HCT116 (cell line): ENCODE measurements around the gene VCAN. TPM values are rescaled to one million over a fixed set of nuclear protein-coding genes. Genes with fewer than 3 reads are reported as not detected.
A peak's percentile ranks its signal among the peaks of the same experiment; 100 is the strongest.

Experiments used
- ATAC-seq: fragments of 200-7000 bp; cut with Tn5 transposase; 2 replicates; pipeline ENCODE4 v1.9.1; 2020; ENCODE audit warnings: mild to moderate bottlenecking, moderate library complexity
- BruUV-seq: library from RNA; stranded (reverse); fragments of 400-500 nt; replicated peaks from 2 replicates; lab custom pipeline; 2021; lab: Mats Ljungman, UMichigan
- CTCF ChIA-PET: fragments of 300-600 bp; sonication (Branson Sonifier 250); formaldehyde crosslinking; loops from one replicate; lab custom pipeline; 2021; ENCODE audit warnings: antibody characterized with exemption; lab: Charles Lee
- POLR2A ChIA-PET: fragments of 300-600, 350-600 bp; sonication (Branson Sonifier 250); formaldehyde crosslinking; loops from one replicate; lab custom pipeline; 2021; ENCODE audit warnings: antibody characterized with exemption; lab: Charles Lee
- RAD21 ChIA-PET, 2 experiments: fragments of 300-600 bp; sonication (Branson Sonifier 250); formaldehyde crosslinking; loops; one replicate each; lab custom pipeline; 2023; ENCODE audit warnings: low total read pairs in 2 of 2; ENCODE audit not compliant: uncharacterized antibody in 2 of 2, unreplicated experiment in 2 of 2, low non-redundant PET in 1 of 2; lab: Charles Lee
- DNase-seq: peaks from one replicate; pipeline ENCODE4 v3.0.0-alpha.2; 2010; ENCODE audit warnings: low read depth, low spot score
- H2AFZ ChIP-seq: fragments of 200-600 bp; shearing (Covaris generic), sonication (generic); 2 replicates; pipeline ENCODE4 v1.6.1; 2017; ENCODE audit warnings: low read depth, mixed run types, mixed read lengths, antibody characterized with exemption, low read length; ENCODE audit not compliant: poor library complexity, severe bottlenecking
- H3K27ac ChIP-seq: 2 replicates; pipeline ENCODE4 v1.5.1; 2012; ENCODE audit warnings: low read depth, low read length
- H3K27me3 ChIP-seq: fragments of 200-600 bp; sonication (generic); 2 replicates; pipeline ENCODE4 v1.6.1; 2016; ENCODE audit warnings: mixed run types, low read length, mixed read lengths; ENCODE audit not compliant: insufficient read depth
- H3K36me3 ChIP-seq, 2 experiments: fragments of 200-500 bp in 1 of 2; fragments of 200-600 bp in 1 of 2; sonication (Bioruptor generic) in 1 of 2; sonication (generic) in 1 of 2; 2 replicates each; pipeline versions ENCODE4 v1.5.1 to v1.6.1; 2014 to 2016; ENCODE audit warnings: low read length in 2 of 2, inconsistent platforms in 1 of 2, mixed read lengths in 1 of 2, mixed run types in 1 of 2; ENCODE audit not compliant: insufficient read depth in 2 of 2, control insufficient read depth in 1 of 2
- H3K4me1 ChIP-seq, 2 experiments: fragments of 200-600 bp in 1 of 2; sonication (generic) in 1 of 2; 2 replicates each; pipeline versions ENCODE4 v1.5.1 to v1.6.1; 2012 to 2017; ENCODE audit warnings: low read length in 2 of 2, inconsistent platforms in 1 of 2, mild to moderate bottlenecking in 1 of 2, mixed read lengths in 1 of 2, mixed run types in 1 of 2, moderate library complexity in 1 of 2; ENCODE audit not compliant: insufficient read depth in 2 of 2, control insufficient read depth in 1 of 2
- H3K4me2 ChIP-seq: fragments of 200-600 bp; sonication (generic); 2 replicates; pipeline ENCODE4 v1.6.1; 2017; ENCODE audit warnings: mixed run types, low read length, mixed read lengths
- H3K4me3 ChIP-seq, 2 experiments: fragments of 200-600 bp in 1 of 2; sonication (generic) in 1 of 2; replicated peaks in 1 of 2; 2 replicates each; pipeline ENCODE4 v1.5.1; 2011 to 2016; ENCODE audit warnings: low read length in 2 of 2, control low read depth in 1 of 2, low read depth in 1 of 2, mild to moderate bottlenecking in 1 of 2, mixed read lengths in 1 of 2, mixed run types in 1 of 2
- H3K79me2 ChIP-seq: fragments of 200-600 bp; sonication (generic); 2 replicates; pipeline ENCODE4 v1.6.1; 2017; ENCODE audit warnings: mild to moderate bottlenecking, mixed run types, low read length, moderate library complexity, mixed read lengths; ENCODE audit not compliant: insufficient read depth
- H3K9ac ChIP-seq: fragments of 200-600 bp; sonication (generic); 2 replicates; pipeline ENCODE4 v1.6.1; 2016; ENCODE audit warnings: low read length, mixed read lengths
- H3K9me2 ChIP-seq: fragments of 200-600 bp; sonication (generic), shearing (Covaris generic); 2 replicates; pipeline ENCODE4 v1.6.1; 2017; ENCODE audit warnings: mixed run types, mild to moderate bottlenecking, moderate library complexity; ENCODE audit not compliant: insufficient read depth
- H3K9me3 ChIP-seq, 2 experiments: fragments of 200-500 bp in 1 of 2; fragments of 200-600 bp in 1 of 2; sonication (Bioruptor generic) in 1 of 2; sonication (generic) in 1 of 2; 2 replicates each; pipeline ENCODE4 v1.6.1; 2014 to 2017; ENCODE audit warnings: low read length in 2 of 2, mixed read lengths in 2 of 2, inconsistent platforms in 1 of 2, low read depth in 1 of 2, mild to moderate bottlenecking in 1 of 2, mixed run types in 1 of 2, moderate library complexity in 1 of 2; ENCODE audit not compliant: control insufficient read depth in 1 of 2, insufficient read depth in 1 of 2
- H4K20me1 ChIP-seq: fragments of 200-600 bp; sonication (generic), shearing (Covaris generic); 2 replicates; pipeline ENCODE4 v1.6.1; 2017; ENCODE audit warnings: mixed run types, mild to moderate bottlenecking, moderate library complexity; ENCODE audit not compliant: insufficient read depth
- CBX3 ChIP-seq: IDR thresholded peaks from 2 replicates; pipeline ENCODE4 v1.6.1; 2012; ENCODE audit warnings: low read depth
- CEBPB ChIP-seq: IDR thresholded peaks from 2 replicates; pipeline ENCODE4 v1.6.1; 2012; ENCODE audit warnings: low read depth
- EGR1 ChIP-seq: IDR thresholded peaks from 2 replicates; pipeline ENCODE4 v1.6.1; 2012; ENCODE audit warnings: low read depth
- ELF1 ChIP-seq: IDR thresholded peaks from 2 replicates; pipeline ENCODE4 v1.6.1; 2012; ENCODE audit warnings: low read depth, borderline replicate concordance
- EZH2 ChIP-seq: fragments of 200-600 bp; sonication (generic); IDR thresholded peaks from 2 replicates; pipeline ENCODE4 v1.6.1; 2017; ENCODE audit warnings: antibody characterized with exemption, mixed run types
- EZH2phosphoT487 ChIP-seq: fragments of 200-600 bp; IDR thresholded peaks from 2 replicates; pipeline ENCODE4 v1.6.1; 2018; ENCODE audit warnings: antibody characterized with exemption, borderline replicate concordance
- FOSL1 ChIP-seq: IDR thresholded peaks from 2 replicates; pipeline ENCODE4 v1.6.1; 2012; ENCODE audit warnings: low read depth
- JUND ChIP-seq: IDR thresholded peaks from 2 replicates; pipeline ENCODE4 v1.6.1; 2012
- POLR2A ChIP-seq: IDR thresholded peaks from 2 replicates; pipeline ENCODE4 v1.7.0; 2011; ENCODE audit warnings: borderline replicate concordance; ENCODE audit not compliant: insufficient read depth, insufficient read length; ENCODE audit errors: extremely low read depth
- POLR2AphosphoS5 ChIP-seq: IDR thresholded peaks from 2 replicates; pipeline ENCODE4 v1.6.1; 2011; ENCODE audit warnings: mild to moderate bottlenecking, low read depth, low read length, moderate library complexity
- RAD21 ChIP-seq: IDR thresholded peaks from 2 replicates; pipeline ENCODE4 v1.6.1; 2012; ENCODE audit warnings: low read depth, mild to moderate bottlenecking
- SIN3A ChIP-seq: IDR thresholded peaks from 2 replicates; pipeline ENCODE4 v1.6.1; 2012; ENCODE audit warnings: low read depth
- YY1 ChIP-seq: IDR thresholded peaks from 2 replicates; pipeline ENCODE4 v1.6.1; 2011; ENCODE audit warnings: low read length, low read depth, moderate library complexity, mild to moderate bottlenecking; ENCODE audit not compliant: insufficient replicate concordance; ENCODE audit errors: extremely low read depth
- ZBTB33 ChIP-seq: IDR thresholded peaks from 2 replicates; pipeline ENCODE4 v1.6.1; 2011; ENCODE audit warnings: mild to moderate bottlenecking, low read length, moderate library complexity; ENCODE audit not compliant: insufficient replicate concordance; ENCODE audit errors: extremely low read depth
- intact Hi-C: fragments of 100-400 bp; cut with micrococcal nuclease; formaldehyde crosslinking; loops from 2 replicates; pipeline ENCODE4 v1.10.0; 2022
- total RNA-seq: library from RNA; stranded (reverse); gene quantifications from one replicate; pipeline ENCODE4 v1.2.1, GENCODE V29; 2021; ENCODE audit not compliant: unreplicated experiment
- TF ChIP-seq, protein P1 (sequence below): IDR thresholded peaks from 2 replicates; pipeline ENCODE4 v1.6.1; 2012
- TF ChIP-seq, protein P2 (sequence below): IDR thresholded peaks from 2 replicates; pipeline ENCODE4 v1.6.1; 2012

VCAN gene
- total RNA-seq, 1 experiment from 2014 or later = 49.9 TPM

DNA sequence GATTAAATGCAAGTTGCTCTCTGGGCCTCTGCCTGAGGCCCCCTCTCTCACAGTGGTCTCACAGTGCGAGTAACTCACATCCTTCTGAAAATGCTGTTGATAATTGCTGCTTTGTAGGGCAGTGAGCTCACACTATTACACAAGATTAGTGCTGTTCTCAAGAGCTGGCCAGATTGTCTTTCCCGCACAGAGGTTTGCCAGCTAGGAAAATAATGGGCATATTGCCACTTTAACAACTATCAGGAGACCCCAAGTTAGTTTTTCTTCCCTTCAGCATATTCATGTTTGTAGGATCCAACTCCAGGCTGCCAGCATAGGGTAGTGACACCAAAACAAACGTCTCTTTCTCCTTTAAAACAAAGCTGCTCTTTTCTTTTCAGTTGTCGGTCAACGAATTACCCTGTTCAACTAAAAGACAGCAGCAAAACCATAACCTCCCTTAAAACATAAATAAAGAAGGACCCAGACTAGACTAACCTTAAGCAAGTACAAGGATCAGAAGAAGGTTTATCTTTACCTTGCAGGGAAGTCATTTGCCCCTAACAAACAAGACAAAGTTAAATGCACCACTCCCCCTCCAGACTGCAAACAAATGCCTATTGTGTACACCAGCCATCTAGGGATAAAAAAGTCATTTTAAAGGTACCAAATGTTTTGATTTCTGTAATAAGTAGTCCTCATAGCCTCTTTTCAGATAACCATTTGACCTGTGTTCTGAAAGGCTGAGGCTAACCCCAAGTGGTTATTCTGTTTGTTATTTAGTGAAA, 91.4 kb downstream of the VCAN start:
- H3K27me3 ChIP-seq = no peaks in the 10 kb centered on the region
- no peak for DNase-seq
- RAD21 ChIA-PET = no interaction called here
- H3K79me2 ChIP-seq = no peaks in the 10 kb centered on the region
- ATAC-seq = no peak
- no peak overlapping the region for H3K9ac ChIP-seq
- no peaks in the 10 kb centered on the region for H3K36me3 ChIP-seq
- H4K20me1 ChIP-seq = no peaks in the 10 kb centered on the region
- CTCF ChIA-PET = interaction anchor here (0.9 to 1.9 kb wide), 5 partner anchors 10 to 1210 kb away, joined by 3 to 7 read pairs (median 4); no protein-coding TSS in a partner anchor
- H3K27ac ChIP-seq = no peak overlapping the region
- H3K4me1 ChIP-seq = peaks cover 4 to 8% of the 10 kb centered on the region in 2 experiments; a peak in 2 of 4 replicates
- TF ChIP-seq, protein P1, sequence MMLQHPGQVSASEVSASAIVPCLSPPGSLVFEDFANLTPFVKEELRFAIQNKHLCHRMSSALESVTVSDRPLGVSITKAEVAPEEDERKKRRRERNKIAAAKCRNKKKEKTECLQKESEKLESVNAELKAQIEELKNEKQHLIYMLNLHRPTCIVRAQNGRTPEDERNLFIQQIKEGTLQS = no peak
- TF ChIP-seq POLR2A = no peak
- TF ChIP-seq RAD21 = no peak
- TF ChIP-seq, protein P2, sequence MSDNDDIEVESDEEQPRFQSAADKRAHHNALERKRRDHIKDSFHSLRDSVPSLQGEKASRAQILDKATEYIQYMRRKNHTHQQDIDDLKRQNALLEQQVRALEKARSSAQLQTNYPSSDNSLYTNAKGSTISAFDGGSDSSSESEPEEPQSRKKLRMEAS = no peak
- no peak for TF ChIP-seq ELF1
- no peak for TF ChIP-seq SIN3A
- no peak for TF ChIP-seq FOSL1
- TF ChIP-seq YY1 = no peak
- no peak for TF ChIP-seq EZH2phosphoT487
- no peak for TF ChIP-seq JUND
- TF ChIP-seq EGR1 = no peak
- no peak for TF ChIP-seq CBX3
- no peak for TF ChIP-seq ZBTB33
- TF ChIP-seq EZH2 = no peak
- TF ChIP-seq CEBPB = no peak
- TF ChIP-seq POLR2AphosphoS5 = no peak
- intact Hi-C loops = loop anchor here (5.0 to 10.0 kb wide), 4 partner anchors 91 to 966 kb away; partner anchors contain the start of gene VCAN
- H3K9me2 ChIP-seq = no peaks in the 10 kb centered on the region
- H2AFZ ChIP-seq = peak overlapping the region; percentile 17
- no TSS peak for BruUV-seq
- no peak overlapping the region for H3K4me3 ChIP-seq
- POLR2A ChIA-PET = interaction anchor here (1.0 kb wide), 1 partner anchor 1201 kb away, joined by 4 read pairs; no protein-coding TSS in a partner anchor
- no peaks in the 10 kb centered on the region for H3K9me3 ChIP-seq
- no peak overlapping the region for H3K4me2 ChIP-seq
